Common myeloid progenitor, CD34-positive (primary cell): ENCODE measurements around the gene GRIPAP1.
"Not testable (repeated sequence)": the region's sequence is repeated elsewhere in the genome, so short reads cannot be mapped to it uniquely, and the experiment has no call there.

Experiments used
- CTCF ChIA-PET: fragments of 350-600 bp; sonication (Branson Sonifier 250); formaldehyde crosslinking; loops from one replicate; lab custom pipeline; 2021; ENCODE audit warnings: antibody characterized with exemption; lab: Charles Lee
- POLR2A ChIA-PET: fragments of 350-600 bp; sonication (Branson Sonifier 250); formaldehyde crosslinking; loops from one replicate; lab custom pipeline; 2021; ENCODE audit warnings: antibody characterized with exemption; lab: Charles Lee
- DNase-seq, 3 donors: peaks; one replicate each; pipeline versions ENCODE4 v3.0.0 to v3.0.0-alpha.2; 2013
- H3K27ac ChIP-seq, 2 experiments: 1 replicate in 1 of 2; 2 replicates in 1 of 2; pipeline ENCODE4 v1.7.0; 2013; ENCODE audit warnings: inconsistent platforms in 2 of 2, low read length in 2 of 2, mild to moderate bottlenecking in 2 of 2, low read depth in 1 of 2, moderate library complexity in 1 of 2; ENCODE audit not compliant: severe bottlenecking in 2 of 2, insufficient read depth in 1 of 2, poor library complexity in 1 of 2
- H3K27me3 ChIP-seq, 5 experiments: replicated peaks in 2 of 5; 1 replicate in 3 of 5; 2 replicates in 2 of 5; pipeline versions ENCODE4 v1.6.1 to v1.7.0; 2013; ENCODE audit warnings: low read length in 4 of 5, mild to moderate bottlenecking in 2 of 5, moderate library complexity in 2 of 5, inconsistent platforms in 1 of 5; ENCODE audit not compliant: insufficient read depth in 5 of 5, control insufficient read depth in 4 of 5
- H3K36me3 ChIP-seq, 4 experiments: 1 replicate in 2 of 4; 2 replicates in 2 of 4; pipeline versions ENCODE4 v1.6.1 to v1.7.0; 2013; ENCODE audit warnings: low read length in 3 of 4, control low read depth in 1 of 4, mild to moderate bottlenecking in 1 of 4; ENCODE audit not compliant: control insufficient read depth in 4 of 4, insufficient read depth in 4 of 4
- H3K4me1 ChIP-seq, 4 experiments: 1 replicate in 3 of 4; 2 replicates in 1 of 4; pipeline versions ENCODE4 v1.6.1 to v1.7.1; 2013; ENCODE audit warnings: low read length in 3 of 4, mild to moderate bottlenecking in 3 of 4, control low read depth in 1 of 4, inconsistent platforms in 1 of 4, moderate library complexity in 1 of 4; ENCODE audit not compliant: control insufficient read depth in 4 of 4, insufficient read depth in 4 of 4; ENCODE audit errors: control extremely low read depth in 1 of 4
- H3K4me3 ChIP-seq, 7 experiments: 1 replicate in 4 of 7; 2 replicates in 3 of 7; pipeline versions ENCODE4 v1.5.1 to v1.7.0; 2013; ENCODE audit warnings: mild to moderate bottlenecking in 7 of 7, low read length in 6 of 7, moderate library complexity in 6 of 7, inconsistent platforms in 2 of 7, low read depth in 2 of 7, control low read depth in 1 of 7; ENCODE audit not compliant: insufficient read depth in 4 of 7, control insufficient read depth in 1 of 7; ENCODE audit errors: extremely low read depth in 1 of 7
- H3K9me3 ChIP-seq, 5 experiments: 1 replicate in 4 of 5; 2 replicates in 1 of 5; pipeline versions ENCODE4 v1.6.1 to v1.7.1; 2013; ENCODE audit warnings: low read length in 4 of 5, mild to moderate bottlenecking in 2 of 5, inconsistent platforms in 1 of 5, low read depth in 1 of 5, moderate library complexity in 1 of 5; ENCODE audit not compliant: control insufficient read depth in 4 of 5, insufficient read depth in 2 of 5; ENCODE audit errors: control extremely low read depth in 1 of 5
- WGBS: methylation state at CpG from one replicate; pipeline ENCODE4 v1.1.5; 2013; ENCODE audit not compliant: insufficient coverage; 5-methylcytosine and 5-hydroxymethylcytosine counted together

Gene GRIPAP1

GRCh38 chrX:48980341-48980740 lies 21.7 kb downstream of the GRIPAP1 start:
- H3K4me3 ChIP-seq, H3K27ac ChIP-seq, H3K27me3 ChIP-seq, POLR2A ChIA-PET, H3K9me3 ChIP-seq, DNase-seq, CTCF ChIA-PET: not testable (repeated sequence)
- peaks cover 0 to 12% (median 5%) of the 10 kb centered on the region in 4 experiments for H3K4me1 ChIP-seq
- peaks cover 5 to 58% (median 34%) of the 10 kb centered on the region in 4 experiments for H3K36me3 ChIP-seq
- WGBS: 89% methylated on average over 2 of the region's 10 CpGs

GRCh38 chrX:48978226-48978625 lies 23.8 kb downstream of the GRIPAP1 start:
- CTCF ChIA-PET: interaction anchor here (1.3 kb wide), 1 partner anchor 17 kb away, joined by 3 read pairs; no protein-coding TSS in a partner anchor
- Histone ChIP-seq H3K27ac (no peak overlapping the region), H3K9me3 (no peaks in the 10 kb centered on the region)

GRCh38 chrX:48976086-48976485 lies 26.0 kb downstream of the GRIPAP1 start:
- Histone ChIP-seq H3K36me3 (peaks cover 0 to 49% (median 22%) of the 10 kb centered on the region in 4 experiments), H3K4me1 (peaks cover 0 to 23% (median 16%) of the 10 kb centered on the region in 4 experiments), H3K27me3 (no peaks in the 10 kb centered on the region), H3K9me3 (no peaks in the 10 kb centered on the region), H3K4me3 (no peak overlapping the region), H3K27ac (no peak overlapping the region)
- DNase-seq: peak in 2 of 3 donors; percentile 38 to 45
- 52% methylated on average over 5 of the region's 6 CpGs for WGBS
- POLR2A ChIA-PET: interaction anchor here (1.2 kb wide), 1 partner anchor 18 kb away, joined by 3 read pairs; no protein-coding TSS in a partner anchor
- CTCF ChIA-PET: interaction anchor here (1.0 to 1.1 kb wide), 4 partner anchors 10 to 68 kb away, joined by 3 read pairs; no protein-coding TSS in a partner anchor

More at GRCh38 chrX:48978226-48978625, 23.8 kb downstream of the GRIPAP1 start:
- POLR2A ChIA-PET: no interaction called here
- Histone ChIP-seq H3K4me3 (no peak overlapping the region), H3K4me1 (peaks cover 0 to 10% (median 4%) of the 10 kb centered on the region in 4 experiments), H3K27me3 (no peaks in the 10 kb centered on the region), H3K36me3 (peaks cover 0 to 63% (median 32%) of the 10 kb centered on the region in 4 experiments)
- 93% methylated on average over 2 of the region's 5 CpGs for WGBS
- no peak for DNase-seq

DNA sequence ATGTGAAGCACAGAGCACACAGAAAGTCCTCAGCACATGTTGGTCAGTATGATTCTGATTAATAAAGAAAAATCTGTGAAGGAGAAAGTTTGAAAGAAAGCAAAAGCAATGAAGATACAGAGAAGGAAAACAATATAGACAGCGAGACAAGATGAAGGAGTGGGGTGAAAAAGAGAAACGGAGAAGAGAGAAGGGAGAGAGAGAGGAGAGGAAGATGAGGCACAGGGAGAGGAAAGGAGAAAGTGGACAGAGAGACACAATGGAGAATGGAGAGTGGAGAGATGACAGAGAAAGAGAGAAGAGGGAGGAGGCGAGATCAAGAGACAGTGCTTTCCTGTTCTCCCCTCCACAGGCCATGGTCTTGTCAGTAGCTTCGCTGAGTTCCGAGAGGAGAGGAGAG lies 26.5 kb downstream of the GRIPAP1 start:
- Histone ChIP-seq H3K27me3 (no peaks in the 10 kb centered on the region), H3K9me3 (no peaks in the 10 kb centered on the region), H3K4me3 (no peak overlapping the region), H3K27ac (no peak overlapping the region), H3K36me3 (peaks cover 0 to 45% (median 20%) of the 10 kb centered on the region in 4 experiments), H3K4me1 (peaks cover 0 to 25% (median 16%) of the 10 kb centered on the region in 4 experiments)
- CTCF ChIA-PET: interaction anchor here (1.0 to 1.1 kb wide), 4 partner anchors 11 to 68 kb away, joined by 3 read pairs; no protein-coding TSS in a partner anchor
- no peak for DNase-seq
- POLR2A ChIA-PET: interaction anchor here (1.2 kb wide), 1 partner anchor 17 kb away, joined by 3 read pairs; no protein-coding TSS in a partner anchor
- 86% methylated on average over 2 of the region's 5 CpGs for WGBS

GRCh38 chrX:48975041-48975440 lies 27.0 kb downstream of the GRIPAP1 start:
- no peaks in the 10 kb centered on the region for H3K27me3 ChIP-seq
- WGBS: 94% methylated on average over 6 of the region's 7 CpGs
- H3K9me3 ChIP-seq: no peaks in the 10 kb centered on the region
- H3K4me3 ChIP-seq: no peak overlapping the region
- H3K36me3 ChIP-seq: peaks cover 0 to 44% (median 18%) of the 10 kb centered on the region in 4 experiments
- DNase-seq: no peak
- ChIA-PET CTCF (interaction anchor here (1.0 kb wide), 1 partner anchor 11 kb away, joined by 3 read pairs; no protein-coding TSS in a partner anchor), POLR2A (no interaction called here)
- peaks cover 0 to 25% (median 16%) of the 10 kb centered on the region in 4 experiments for H3K4me1 ChIP-seq
- no peak overlapping the region for H3K27ac ChIP-seq

DNA sequence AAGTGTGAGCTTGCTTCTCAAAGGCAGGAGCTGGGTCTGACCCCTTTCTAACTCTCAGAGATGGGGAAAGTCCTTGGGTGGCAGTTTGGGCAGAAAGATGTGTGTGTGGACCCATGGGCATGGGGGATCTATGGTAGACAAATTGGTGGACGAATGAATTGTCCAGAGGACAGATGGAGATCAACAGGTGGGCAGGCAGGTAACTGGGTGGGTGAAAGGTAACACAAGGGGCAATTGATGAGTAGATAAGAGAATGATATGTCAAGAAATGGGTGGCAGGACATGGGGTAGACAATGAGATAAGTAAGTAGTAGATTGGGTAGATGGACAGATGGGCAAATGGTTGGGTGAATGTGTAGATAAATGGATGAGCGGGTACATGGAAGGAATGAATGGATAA lies 27.5 kb downstream of the GRIPAP1 start:
- CTCF ChIA-PET: interaction anchor here (1.3 to 2.2 kb wide), 2 partner anchors 28 to 70 kb away, joined by 3 to 4 read pairs; no protein-coding TSS in a partner anchor
- Histone ChIP-seq H3K4me1 (peaks cover 0 to 25% (median 16%) of the 10 kb centered on the region in 4 experiments), H3K27me3 (no peaks in the 10 kb centered on the region), H3K36me3 (peaks cover 0 to 41% (median 16%) of the 10 kb centered on the region in 4 experiments), H3K9me3 (no peaks in the 10 kb centered on the region), H3K4me3 (no peak overlapping the region), H3K27ac (no peak overlapping the region)
- POLR2A ChIA-PET: no interaction called here
- no peak for DNase-seq
- WGBS: 77% methylated on average over 2 of the region's 2 CpGs

DNA sequence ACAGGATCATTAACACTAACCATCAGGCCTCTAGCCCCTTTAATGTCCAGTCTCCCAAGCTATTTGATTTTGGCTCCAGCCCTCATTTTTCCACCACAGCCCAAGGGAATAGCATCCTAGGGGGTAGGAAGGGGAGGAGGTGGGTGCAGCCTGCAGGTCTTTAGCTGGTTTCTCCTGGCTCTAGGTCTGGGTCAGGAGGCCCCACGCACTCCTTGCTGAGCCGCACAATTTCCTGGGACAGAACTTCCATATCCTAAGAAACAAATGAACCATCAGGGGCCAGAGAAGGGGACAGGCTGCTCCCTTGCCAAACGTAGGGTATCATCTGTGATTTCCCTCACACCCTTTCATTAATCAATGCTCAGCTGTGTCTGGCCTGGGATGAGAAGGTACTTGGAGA lies 28.0 kb downstream of the GRIPAP1 start:
- ChIA-PET POLR2A (no interaction called here), CTCF (interaction anchor here (0.6 to 2.2 kb wide), 3 partner anchors 16 to 70 kb away, joined by 3 to 4 read pairs (median 3); partner anchors contain the start of gene OTUD5)
- H3K4me1 ChIP-seq: peaks cover 0 to 25% (median 16%) of the 10 kb centered on the region in 4 experiments

More for the DNA sequence above, 28.0 kb downstream of the GRIPAP1 start:
- WGBS: 100% methylated on average over 1 of the region's 3 CpGs
- H3K27me3 ChIP-seq: no peaks in the 10 kb centered on the region
- H3K36me3 ChIP-seq: peaks cover 0 to 41% (median 16%) of the 10 kb centered on the region in 4 experiments
- no peak overlapping the region for H3K27ac ChIP-seq
- no peak for DNase-seq
- no peaks in the 10 kb centered on the region for H3K9me3 ChIP-seq
- no peak overlapping the region for H3K4me3 ChIP-seq
